ENCODE results near the gene MMAB. TPM values are rescaled to one million over a fixed set of nuclear protein-coding genes. Genes with fewer than 3 reads are reported as not detected.

MMAB gene
- total RNA-seq, 1 experiment from 2014 or later = 24.3 TPM

DNA sequence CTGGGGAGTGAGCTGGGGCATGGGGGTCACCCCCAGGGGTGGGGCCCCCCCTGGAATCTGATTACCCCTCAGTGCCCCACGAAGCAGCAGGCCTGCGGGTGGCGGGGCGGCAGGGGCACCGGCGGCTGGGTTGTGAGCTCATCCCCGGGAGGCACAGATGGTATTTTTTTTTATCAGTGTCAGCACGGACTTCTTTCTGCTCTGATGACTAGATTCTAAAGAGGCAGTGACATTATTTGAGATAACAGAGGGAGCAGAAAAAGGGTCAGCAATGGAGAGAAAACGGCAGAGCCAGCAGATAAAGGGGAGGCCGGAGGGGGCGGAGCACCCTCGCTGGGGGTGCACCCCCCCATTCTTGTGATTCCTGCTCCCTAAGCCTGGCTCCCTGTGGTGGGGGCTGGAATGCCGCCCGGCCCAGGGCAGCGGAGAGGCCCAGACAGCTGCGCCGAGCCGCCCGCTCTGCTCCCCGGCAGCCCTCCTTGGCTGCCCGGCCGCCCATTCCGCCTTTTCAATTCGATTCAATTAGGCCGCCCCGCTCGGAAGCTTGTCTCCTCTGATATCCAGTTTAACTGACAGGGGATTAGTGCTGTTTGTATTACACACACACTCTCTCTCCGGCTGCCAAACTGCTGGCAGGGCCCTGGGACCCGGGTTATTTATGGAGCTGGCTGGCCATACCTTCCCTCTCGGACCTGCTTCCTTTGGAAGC, 33.2 kb upstream of the MMAB start:
- H2BK20ac ChIP-seq (ENCODE audit: low read depth, low read length, poor library complexity, severe bottlenecking) = no peak overlapping the region
- no peak overlapping the region for H2AK5ac ChIP-seq (ENCODE audit: insufficient read length, low read length)
- H2BK15ac ChIP-seq (ENCODE audit: low read depth, low read length) = no peak overlapping the region
- Mint-ChIP-seq H3K9me3 (no peaks in the 10 kb centered on the region), H3K4me1 (peaks cover 0 to 18% of the 10 kb centered on the region in 2 experiments; a peak in 2 of 4 replicates), H3K4me3 (no peak overlapping the region), H3K27ac (peak overlapping the region in 1 of 3 experiments; percentile 24; a peak in 1 of 7 replicates), H3K27me3 (ENCODE audit: low read depth) (peaks cover 2% of the 10 kb centered on the region), H3K36me3 (ENCODE audit: insufficient read depth in 1 of 3, low read depth in 3 of 3) (no peaks in the 10 kb centered on the region; a peak in 1 of 7 replicates)
- WGBS (ENCODE audit: extremely low coverage, insufficient read length, low lambda C conversion rate) = no CpG with 5 or more reads among the region's 30 CpGs
- H3K79me1 ChIP-seq (ENCODE audit: insufficient read depth, low read depth, low read length, poor library complexity, severe bottlenecking) = no peaks in the 10 kb centered on the region
- no peak overlapping the region for H3T11ph ChIP-seq (ENCODE audit: low read length)
- no peaks in the 10 kb centered on the region for H3K27me3 ChIP-seq (ENCODE audit: insufficient read depth, low read length)
- no peak overlapping the region for H3K56ac ChIP-seq (ENCODE audit: insufficient read length, low read depth, low read length)
- no peak overlapping the region for H3K18ac ChIP-seq (ENCODE audit: insufficient read length, low read depth, low read length)
- H4K20me1 ChIP-seq (ENCODE audit: control insufficient read depth, insufficient read depth, insufficient read length) = no peaks in the 10 kb centered on the region
- no peak overlapping the region for H3K14ac ChIP-seq (ENCODE audit: insufficient read depth, low read length)
- no peak overlapping the region for H3K4me2 ChIP-seq (ENCODE audit: insufficient read depth, insufficient read length, low read length)
- no peak overlapping the region for H2BK12ac ChIP-seq (ENCODE audit: insufficient read length, low read depth, low read length)
- no peak overlapping the region for H3K9ac ChIP-seq (ENCODE audit: extremely low read depth, insufficient read length, low read length)
- H2BK5ac ChIP-seq (ENCODE audit: insufficient read length, low read length) = no peak overlapping the region
- no peak overlapping the region for H3K27ac ChIP-seq (ENCODE audit: insufficient read length, low read depth, low read length)
- H2BK120ac ChIP-seq (ENCODE audit: low read depth, low read length, poor library complexity, severe bottlenecking) = no peak overlapping the region
- no peaks in the 10 kb centered on the region for H3K23me2 ChIP-seq (ENCODE audit: insufficient read length, low read depth, low read length, poor library complexity, severe bottlenecking)
- H3K9me3 ChIP-seq (ENCODE audit: control insufficient read depth, low read depth, low read length) = no peaks in the 10 kb centered on the region
- TF ChIP-seq, protein P1, sequence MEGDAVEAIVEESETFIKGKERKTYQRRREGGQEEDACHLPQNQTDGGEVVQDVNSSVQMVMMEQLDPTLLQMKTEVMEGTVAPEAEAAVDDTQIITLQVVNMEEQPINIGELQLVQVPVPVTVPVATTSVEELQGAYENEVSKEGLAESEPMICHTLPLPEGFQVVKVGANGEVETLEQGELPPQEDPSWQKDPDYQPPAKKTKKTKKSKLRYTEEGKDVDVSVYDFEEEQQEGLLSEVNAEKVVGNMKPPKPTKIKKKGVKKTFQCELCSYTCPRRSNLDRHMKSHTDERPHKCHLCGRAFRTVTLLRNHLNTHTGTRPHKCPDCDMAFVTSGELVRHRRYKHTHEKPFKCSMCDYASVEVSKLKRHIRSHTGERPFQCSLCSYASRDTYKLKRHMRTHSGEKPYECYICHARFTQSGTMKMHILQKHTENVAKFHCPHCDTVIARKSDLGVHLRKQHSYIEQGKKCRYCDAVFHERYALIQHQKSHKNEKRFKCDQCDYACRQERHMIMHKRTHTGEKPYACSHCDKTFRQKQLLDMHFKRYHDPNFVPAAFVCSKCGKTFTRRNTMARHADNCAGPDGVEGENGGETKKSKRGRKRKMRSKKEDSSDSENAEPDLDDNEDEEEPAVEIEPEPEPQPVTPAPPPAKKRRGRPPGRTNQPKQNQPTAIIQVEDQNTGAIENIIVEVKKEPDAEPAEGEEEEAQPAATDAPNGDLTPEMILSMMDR (conservative IDR thresholded peaks at IDR 0.05) = no peak
- H3K4ac ChIP-seq (ENCODE audit: low read depth, low read length) = no peak overlapping the region
- no peak overlapping the region for H4K8ac ChIP-seq (replicated peaks; ENCODE audit: insufficient read length, low read depth, low read length)
- H2AFZ ChIP-seq (ENCODE audit: low read length) = no peak overlapping the region
- DNase-seq = no peak
- no peak overlapping the region for H4K91ac ChIP-seq (ENCODE audit: insufficient read length, low read depth, low read length)
- H3K4me1 ChIP-seq (ENCODE audit: insufficient read depth, low read length) = no peaks in the 10 kb centered on the region
- H4K5ac ChIP-seq (ENCODE audit: insufficient read length, low read depth, low read length) = no peak overlapping the region
- H3K79me2 ChIP-seq (ENCODE audit: insufficient read depth, low read length) = no peaks in the 10 kb centered on the region
- no peak overlapping the region for H3K23ac ChIP-seq (ENCODE audit: insufficient read length, low read depth, low read length)
